GM18868 (cell line): Measurements from ENCODE around the gene SCO2.
"Not testable (repeated sequence)": the region's sequence is repeated elsewhere in the genome, so short reads cannot be mapped to it uniquely, and the experiment has no call there.

Source experiments
- ATAC-seq: cut with Tn5 transposase; IDR thresholded peaks from one replicate; pipeline ENCODE4 v1.9.1; 2021; ENCODE audit warnings: mild to moderate bottlenecking, moderate library complexity; ENCODE audit not compliant: unreplicated experiment

The SCO2 gene

GRCh38 chr22:50522208-50522805 lies 3.1 kb downstream of the SCO2 start:
- no peak for ATAC-seq

DNA sequence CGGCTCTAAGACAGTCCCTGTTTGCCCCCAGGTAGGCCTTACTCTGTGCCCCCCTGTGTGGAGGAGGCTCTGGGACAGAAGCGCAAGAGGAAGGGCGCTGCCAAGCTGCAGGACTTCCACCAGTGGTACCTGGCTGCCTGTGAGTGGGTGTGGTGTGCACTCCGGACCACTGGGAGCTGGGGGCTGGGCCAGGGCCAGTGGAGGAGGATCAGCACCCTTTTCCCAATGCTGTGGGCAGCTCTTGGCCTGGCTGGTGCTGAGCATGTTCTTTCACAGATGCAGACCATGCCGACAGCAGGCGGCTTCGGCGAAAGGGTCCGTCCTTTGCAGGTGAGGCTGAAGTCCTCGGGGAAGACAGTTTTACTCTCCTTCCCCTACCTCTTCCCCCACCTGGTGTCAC lies 3.7 kb downstream of the SCO2 start:
- ATAC-seq, result no peak

DNA sequence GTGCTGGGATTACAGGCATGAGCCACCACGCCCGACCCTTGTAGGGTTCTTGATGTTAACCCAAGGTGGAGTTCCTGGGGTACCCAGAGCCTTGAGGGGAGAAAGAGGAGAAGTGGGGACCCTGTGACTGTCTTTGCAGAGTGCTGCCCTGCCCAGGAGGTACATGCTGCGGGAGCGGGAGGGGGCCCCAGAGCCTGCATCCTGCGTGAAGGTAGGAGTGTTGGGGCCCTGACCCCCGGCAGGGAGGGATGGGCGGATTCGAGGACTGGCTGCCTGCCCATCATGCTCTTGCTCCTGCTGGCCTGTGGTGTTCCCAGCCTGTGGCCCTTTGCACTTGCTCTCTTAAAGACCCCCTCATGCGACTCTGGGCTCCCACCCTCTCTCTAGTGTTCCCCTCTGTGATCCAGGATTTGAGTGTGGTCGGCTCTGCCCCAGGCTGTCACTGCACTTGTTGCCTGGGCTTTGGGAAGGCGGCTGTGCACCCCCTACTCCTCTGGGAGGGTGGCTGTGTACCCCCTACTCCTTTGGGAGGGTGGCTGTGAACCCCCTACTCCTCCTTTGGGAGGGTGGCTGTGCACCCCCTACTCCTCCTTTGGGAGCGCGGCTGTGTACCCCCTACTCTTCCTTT lies 4.5 kb downstream of the SCO2 start:
- ATAC-seq, result no peak

- not testable (repeated sequence) for ATAC-seq
These were observed 5.2 kb downstream of the SCO2 start for GRCh38 chr22:50520184-50520583.

GRCh38 chr22:50519151-50519550 lies 6.2 kb downstream of the SCO2 start:
- ATAC-seq, result no peak

GRCh38 chr22:50518606-50519005 lies 6.8 kb downstream of the SCO2 start:
- no peak for ATAC-seq

- ATAC-seq, result no peak
These were observed 7.7 kb downstream of the SCO2 start for GRCh38 chr22:50517495-50518260.

GRCh38 chr22:50516891-50517290 lies 8.5 kb downstream of the SCO2 start:
- ATAC-seq, result no peak

DNA sequence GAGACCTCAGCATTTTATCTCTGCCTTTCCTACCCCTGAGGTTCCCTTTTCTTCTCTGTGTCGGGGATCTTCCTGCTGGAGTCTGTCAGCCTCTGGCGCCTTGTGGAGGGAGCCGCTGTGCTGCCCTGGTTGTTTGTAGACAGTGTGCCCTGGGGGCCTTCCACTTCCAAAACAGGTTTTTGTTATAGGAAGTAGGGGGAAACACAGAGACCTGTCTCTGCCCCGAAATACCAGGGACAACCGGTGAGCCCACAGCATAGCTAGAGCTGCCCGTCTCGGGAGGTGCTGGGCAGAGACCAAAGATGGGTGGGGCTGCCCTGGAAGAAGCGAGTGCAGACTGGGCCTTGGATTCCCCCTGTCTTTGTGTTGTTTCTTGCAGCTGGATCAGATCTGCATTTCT lies 9.3 kb downstream of the SCO2 start:
- no peak for ATAC-seq

DNA sequence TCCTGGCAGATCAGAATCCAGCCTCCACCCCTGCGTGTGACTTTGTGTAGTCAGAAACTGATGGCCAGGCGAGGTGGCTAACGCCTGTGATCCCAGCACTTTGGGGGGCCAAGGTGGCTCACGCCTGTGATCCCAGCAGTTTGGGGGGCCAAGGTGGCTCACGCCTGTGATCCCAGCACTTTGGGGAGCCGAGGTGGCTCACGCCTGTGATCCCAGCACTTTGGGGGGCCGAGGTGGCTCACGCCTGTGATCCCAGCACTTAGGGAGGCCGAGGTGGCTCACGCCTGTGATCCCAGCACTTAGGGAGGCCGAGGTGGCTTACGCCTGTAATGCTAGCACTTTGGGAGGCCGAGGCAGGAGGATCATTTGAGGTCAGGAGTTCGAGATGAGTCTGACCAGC lies 12.2 kb downstream of the SCO2 start:
- no peak for ATAC-seq

DNA sequence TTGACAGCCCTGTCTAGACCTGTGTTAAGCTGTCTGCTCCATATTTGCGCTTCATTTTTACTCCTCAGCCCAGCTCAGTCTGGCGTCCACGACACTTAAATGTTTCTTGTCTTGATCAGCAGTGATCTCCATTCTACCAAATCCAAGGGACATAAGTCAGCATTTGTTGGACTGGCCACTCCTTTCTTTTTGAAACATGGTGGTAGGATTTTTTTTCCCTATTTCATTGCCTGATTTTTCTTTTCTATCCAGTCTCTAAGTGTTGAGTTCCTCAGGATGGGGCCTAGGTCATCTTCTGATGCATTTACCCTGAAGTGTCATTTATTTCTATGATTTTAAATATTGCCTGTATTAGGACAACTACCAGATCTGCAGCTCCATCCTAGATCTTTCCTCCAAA lies 16.5 kb downstream of the SCO2 start:
- no peak for ATAC-seq

DNA sequence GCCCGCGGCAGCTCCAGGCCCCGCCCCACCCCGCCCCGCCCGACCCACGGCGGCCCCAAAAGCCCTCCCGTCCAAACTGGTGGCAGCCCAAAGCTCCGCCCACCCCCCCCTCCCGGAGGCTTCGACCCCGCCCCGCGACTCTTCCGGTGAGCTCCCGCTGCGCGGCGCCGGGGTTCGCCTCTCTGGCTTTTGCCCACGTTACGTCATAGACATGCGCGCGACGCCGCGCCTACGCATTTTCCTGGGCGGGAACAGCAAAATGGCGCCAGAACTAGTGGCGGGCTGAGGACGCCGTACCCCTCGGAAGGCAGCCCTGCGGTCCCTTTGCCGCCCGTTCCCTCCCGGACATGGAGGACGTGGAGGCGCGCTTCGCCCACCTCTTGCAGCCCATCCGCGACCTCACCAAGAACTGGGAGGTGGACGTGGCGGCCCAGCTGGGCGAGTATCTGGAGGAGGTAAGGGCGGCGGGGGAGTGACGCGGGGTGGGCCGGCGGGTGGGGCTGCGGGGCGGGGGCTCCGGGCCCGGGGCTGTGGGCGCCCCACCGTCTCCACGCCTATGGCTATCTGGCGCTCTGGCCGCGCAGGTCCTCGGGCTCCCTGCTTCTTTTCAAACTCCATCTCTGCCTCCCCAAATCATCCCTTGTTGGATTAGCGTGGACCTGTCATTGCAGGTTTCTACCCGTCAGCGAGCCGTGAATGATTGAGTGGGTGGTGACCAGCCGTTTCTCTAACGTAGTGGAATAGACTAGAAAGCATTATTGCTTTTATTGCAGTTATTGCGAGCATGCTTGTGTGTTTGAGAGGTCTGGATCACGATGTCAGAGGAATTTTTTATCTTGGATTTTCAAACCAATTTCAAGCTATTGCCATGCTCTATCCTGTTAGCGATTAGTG lies 17.2 kb downstream of the SCO2 start, which contains the start of gene NCAPH2:
TSS of gene NCAPH2 (plus strand) at position 234 of the 894 bp plus-strand sequence. CDS start at position 348, 114 bp downstream.
- ATAC-seq, result peak; percentile 61

- peak; percentile 67 for ATAC-seq
These were observed 17.9 kb downstream of the SCO2 start, which contains the start of gene LMF2 for GRCh38 chr22:50507421-50507990. Gene LMF2 (minus strand): TSS chr22:50507702. CDS start chr22:50507675, 27 bp downstream.

DNA sequence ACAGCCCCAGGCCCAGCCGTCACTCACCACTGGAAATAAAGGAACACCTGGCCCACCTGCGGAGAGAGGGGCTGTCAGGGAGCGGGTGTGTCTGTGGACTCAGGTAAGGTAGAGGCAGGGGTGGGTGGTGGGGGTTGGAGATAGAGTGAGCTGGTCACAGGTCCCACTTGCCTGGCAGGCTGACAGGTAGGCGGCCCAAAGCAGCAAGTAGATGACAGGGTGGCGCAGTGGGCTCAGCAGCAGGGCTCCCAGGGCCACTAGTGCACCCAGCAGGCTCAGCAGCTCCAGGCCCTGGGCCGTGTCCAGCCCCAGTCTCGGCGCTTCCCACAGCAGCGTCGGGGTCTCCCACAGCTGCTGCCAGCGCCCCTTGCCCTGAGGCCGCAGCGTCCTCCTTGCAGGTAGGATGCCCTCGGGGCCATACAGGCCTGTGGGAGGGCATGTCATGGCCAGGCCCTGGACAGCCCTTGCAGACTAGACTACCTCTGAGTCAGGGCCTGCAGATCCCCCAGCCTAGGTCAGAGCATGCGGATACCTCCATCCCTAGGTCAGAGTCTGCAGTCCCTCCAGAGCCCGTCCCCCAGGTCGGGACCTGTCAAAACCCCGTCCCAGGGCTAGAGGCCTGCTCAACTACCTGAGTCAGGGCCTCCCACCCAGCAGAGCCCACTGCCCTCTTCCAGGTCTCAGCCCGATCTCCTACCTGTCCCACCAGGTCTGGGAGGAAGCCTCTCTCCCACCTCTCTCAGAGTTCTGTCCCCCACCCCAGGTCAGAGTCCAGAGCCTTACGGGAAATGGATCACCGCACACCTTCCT lies 18.6 kb downstream of the SCO2 start:
- ATAC-seq, result no peak

DNA sequence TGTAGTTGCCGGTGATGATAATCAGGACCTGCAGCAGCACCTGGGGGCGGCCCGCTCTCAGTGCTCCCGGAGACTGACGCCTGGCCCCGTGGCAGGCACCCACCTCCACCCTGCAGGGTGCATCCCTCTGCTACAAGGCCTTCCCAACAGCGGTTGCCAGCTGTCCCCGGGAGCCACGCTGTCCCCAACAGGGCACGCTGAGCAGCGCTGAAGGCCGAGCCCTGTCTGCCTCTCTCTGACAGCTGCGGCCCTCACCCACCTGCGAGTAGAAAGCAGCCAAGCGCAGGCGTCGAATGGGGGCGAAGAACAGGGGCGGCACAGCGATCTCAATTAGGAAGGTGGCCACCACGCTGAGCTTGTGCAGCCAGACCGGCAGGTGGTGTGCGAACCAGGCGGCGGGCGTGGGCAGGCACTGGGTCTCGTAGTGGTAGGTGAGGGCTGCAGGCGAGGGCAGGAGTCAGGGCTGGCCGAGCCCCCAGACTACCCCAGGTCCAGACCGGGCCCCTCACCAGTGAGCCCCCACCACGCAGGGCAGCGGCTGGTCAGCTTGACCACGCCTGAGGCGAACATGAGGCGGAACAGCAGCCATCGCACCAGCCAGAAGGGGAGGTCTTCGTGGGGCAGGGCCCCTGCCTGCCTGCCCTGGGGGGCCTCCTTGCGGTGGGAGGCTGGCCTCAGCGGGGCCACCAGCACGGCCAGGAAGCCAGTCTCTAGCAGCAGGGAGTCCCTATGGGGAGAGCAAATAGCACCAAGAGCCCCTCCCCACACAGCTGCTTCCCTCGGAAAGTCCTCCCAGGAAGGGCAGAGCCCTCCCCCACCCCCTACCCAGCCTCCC lies 19.4 kb downstream of the SCO2 start:
- no peak for ATAC-seq

- no peak for ATAC-seq
These were observed 20.1 kb downstream of the SCO2 start for GRCh38 chr22:50505276-50505775.

- ATAC-seq, result no peak
These were observed 20.8 kb downstream of the SCO2 start for GRCh38 chr22:50504369-50505211.
